H1 (cell line): ENCODE data around the gene PNLIP.

Experiments used
- CHD1 ChIP-seq: IDR thresholded peaks from 2 replicates; pipeline ENCODE4 v1.6.1; 2012; ENCODE audit warnings: low read depth, low read length, improper control_type of control experiment
- FOSL1 ChIP-seq: IDR thresholded peaks from 2 replicates; pipeline ENCODE4 v1.6.1; 2011; ENCODE audit warnings: mild to moderate bottlenecking, low read depth, low read length, moderate library complexity; ENCODE audit not compliant: insufficient read depth
- POLR2AphosphoS5 ChIP-seq: IDR thresholded peaks from 2 replicates; pipeline ENCODE4 v1.6.1; 2011; ENCODE audit warnings: low read depth, low read length
- ZNF274 ChIP-seq: IDR thresholded peaks from 2 replicates; pipeline ENCODE4 v1.7.0; 2012; ENCODE audit warnings: low read length, borderline replicate concordance; ENCODE audit errors: extremely low read depth

DNA sequence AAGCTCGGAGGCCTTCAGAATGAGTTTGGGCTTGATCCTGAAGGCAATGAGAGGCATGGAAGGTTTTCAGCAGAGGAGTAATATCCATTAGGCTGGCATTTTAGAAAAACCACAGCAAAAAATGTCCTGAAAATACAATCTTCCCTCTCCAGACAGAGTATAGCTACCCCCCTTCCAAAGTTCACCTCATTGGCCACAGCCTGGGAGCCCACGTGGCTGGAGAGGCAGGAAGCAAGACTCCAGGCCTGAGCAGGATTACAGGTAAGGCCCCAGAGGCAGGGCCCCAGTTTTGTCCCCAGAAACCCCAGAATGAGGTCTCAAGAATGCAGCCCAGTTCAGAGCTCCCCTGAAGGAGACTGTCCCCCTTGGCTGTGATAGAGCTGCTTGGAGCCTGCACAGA, 50.3 kb downstream of the PNLIP start:
- no peak for TF ChIP-seq ZNF274
- no peak for TF ChIP-seq FOSL1
- no peak for TF ChIP-seq POLR2AphosphoS5
- TF ChIP-seq CHD1, result no peak
